ENCODE data around the gene EIF6.

EIF6 gene

GRCh38 chr20:35284992-35285805 is 627 bp upstream of the EIF6 start:
- H3K36me3 Mint-ChIP-seq (ENCODE audit: low read depth): peaks cover 21% of the 10 kb centered on the region
- DNase-seq (ENCODE audit: low spot score): no peak
- no peaks in the 10 kb centered on the region for H3K9me3 Mint-ChIP-seq
- peaks cover 17% of the 10 kb centered on the region for H3K4me1 Mint-ChIP-seq (ENCODE audit: low read depth)
- peak overlapping the region; percentile 89 for H3K4me3 Mint-ChIP-seq
- no peaks in the 10 kb centered on the region for H3K27me3 Mint-ChIP-seq (ENCODE audit: low read depth)
- H3K27ac Mint-ChIP-seq: peak overlapping the region; percentile 96

DNA sequence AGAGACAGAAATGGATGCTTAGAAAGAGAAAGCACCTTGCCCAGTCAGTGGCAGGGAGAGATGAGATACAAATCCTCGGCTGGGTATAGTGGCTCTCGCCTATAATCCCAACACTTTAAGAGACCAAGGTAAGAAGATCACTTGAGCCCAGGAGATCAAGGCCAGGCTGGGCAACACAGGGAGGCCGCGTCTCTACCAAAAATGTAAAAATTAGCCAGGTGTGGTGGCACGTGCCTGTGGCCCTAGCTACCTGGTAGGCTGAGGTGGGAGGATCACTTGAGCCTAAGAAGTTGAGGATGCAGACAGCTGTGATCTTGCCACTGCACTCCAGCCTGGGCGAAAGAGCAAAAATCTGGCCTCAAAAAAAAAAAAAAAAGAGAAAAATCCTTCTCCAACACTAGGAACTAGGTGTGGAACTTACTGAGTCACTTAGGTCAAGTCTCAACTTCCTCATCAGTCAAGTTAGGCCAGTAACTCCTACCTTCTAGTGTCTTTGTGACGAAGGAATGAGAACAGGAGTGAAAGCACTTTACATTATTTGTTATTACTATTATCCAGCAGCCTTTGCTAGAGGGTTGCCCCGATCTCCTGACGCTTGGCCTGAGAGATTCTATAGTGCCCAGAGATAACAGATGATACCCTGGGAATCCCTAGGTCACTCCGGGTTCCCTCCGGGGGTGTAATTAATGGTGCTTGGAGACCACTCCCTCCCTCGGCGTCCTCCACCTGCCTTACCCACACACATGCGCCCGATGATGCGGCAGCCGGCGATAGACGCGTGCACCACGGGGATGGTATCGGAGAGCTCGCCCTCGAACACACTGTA is 918 bp downstream of the EIF6 start:
- Mint-ChIP-seq H3K4me3 (peak overlapping the region; percentile 89), H3K4me1 (ENCODE audit: low read depth) (peaks cover 19% of the 10 kb centered on the region), H3K27ac (peak overlapping the region; percentile 96), H3K9me3 (no peaks in the 10 kb centered on the region), H3K27me3 (ENCODE audit: low read depth) (no peaks in the 10 kb centered on the region), H3K36me3 (ENCODE audit: low read depth) (peaks cover 36% of the 10 kb centered on the region)
- DNase-seq (ENCODE audit: low spot score): no peak

DNA sequence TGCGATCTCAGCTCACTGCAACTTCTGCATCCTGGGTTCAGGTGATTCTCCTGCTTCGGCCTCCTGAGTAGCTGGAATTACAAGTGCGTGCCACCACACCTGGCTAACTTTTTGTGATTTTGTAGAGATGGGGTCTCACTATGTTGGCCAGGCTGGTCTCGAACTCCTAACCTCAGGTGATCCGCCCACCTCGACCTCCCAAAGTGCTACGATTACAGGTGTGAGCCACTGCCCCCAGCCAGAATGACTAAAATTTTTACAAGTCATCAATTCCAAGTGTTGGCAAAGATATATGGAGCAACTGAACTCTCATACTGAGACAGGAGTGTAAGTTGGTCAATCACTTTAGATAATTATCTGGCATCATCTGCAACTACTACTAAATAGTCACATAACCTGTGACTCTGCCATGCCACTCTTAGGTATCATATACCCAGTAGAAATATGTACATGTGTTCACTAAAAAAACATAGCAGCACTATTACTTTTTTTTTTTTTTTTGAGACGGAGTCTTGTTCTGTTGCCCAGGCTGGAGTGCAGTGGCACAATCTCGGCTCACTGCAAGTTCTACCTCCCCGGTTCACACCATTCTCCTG is 3.0 kb downstream of the EIF6 start:
- H3K36me3 Mint-ChIP-seq (ENCODE audit: low read depth): peaks cover 47% of the 10 kb centered on the region
- H3K27ac Mint-ChIP-seq: no peak overlapping the region
- H3K9me3 Mint-ChIP-seq: no peaks in the 10 kb centered on the region
- no peak for DNase-seq (ENCODE audit: low spot score)
- H3K4me3 Mint-ChIP-seq: no peak overlapping the region
- H3K4me1 Mint-ChIP-seq (ENCODE audit: low read depth): peaks cover 24% of the 10 kb centered on the region
- no peaks in the 10 kb centered on the region for H3K27me3 Mint-ChIP-seq (ENCODE audit: low read depth)

DNA sequence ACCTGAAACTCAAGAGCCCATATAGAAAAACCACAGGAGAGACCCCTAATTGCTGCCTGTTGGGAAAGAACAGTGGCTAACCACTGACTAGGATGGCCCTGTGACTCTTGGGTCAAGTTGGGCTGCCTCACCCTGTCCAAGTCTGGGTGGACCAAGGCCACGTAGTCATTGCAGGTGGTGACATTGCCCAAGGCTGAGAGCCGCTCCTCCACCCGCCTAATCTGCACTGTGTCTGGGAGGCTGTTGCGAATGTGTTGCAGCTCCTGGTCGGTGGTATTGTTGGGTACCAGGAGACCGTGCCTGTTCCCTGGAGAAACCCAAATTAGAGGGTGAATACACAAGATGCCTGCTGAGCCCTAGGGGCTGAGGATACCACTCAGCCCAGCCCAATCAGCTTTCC is 4.0 kb downstream of the EIF6 start:
- Mint-ChIP-seq H3K36me3 (ENCODE audit: low read depth) (peaks cover 47% of the 10 kb centered on the region), H3K9me3 (no peaks in the 10 kb centered on the region), H3K27ac (no peak overlapping the region), H3K27me3 (ENCODE audit: low read depth) (no peaks in the 10 kb centered on the region), H3K4me1 (ENCODE audit: low read depth) (peaks cover 24% of the 10 kb centered on the region), H3K4me3 (no peak overlapping the region)
- no peak for DNase-seq (ENCODE audit: low spot score)

DNA sequence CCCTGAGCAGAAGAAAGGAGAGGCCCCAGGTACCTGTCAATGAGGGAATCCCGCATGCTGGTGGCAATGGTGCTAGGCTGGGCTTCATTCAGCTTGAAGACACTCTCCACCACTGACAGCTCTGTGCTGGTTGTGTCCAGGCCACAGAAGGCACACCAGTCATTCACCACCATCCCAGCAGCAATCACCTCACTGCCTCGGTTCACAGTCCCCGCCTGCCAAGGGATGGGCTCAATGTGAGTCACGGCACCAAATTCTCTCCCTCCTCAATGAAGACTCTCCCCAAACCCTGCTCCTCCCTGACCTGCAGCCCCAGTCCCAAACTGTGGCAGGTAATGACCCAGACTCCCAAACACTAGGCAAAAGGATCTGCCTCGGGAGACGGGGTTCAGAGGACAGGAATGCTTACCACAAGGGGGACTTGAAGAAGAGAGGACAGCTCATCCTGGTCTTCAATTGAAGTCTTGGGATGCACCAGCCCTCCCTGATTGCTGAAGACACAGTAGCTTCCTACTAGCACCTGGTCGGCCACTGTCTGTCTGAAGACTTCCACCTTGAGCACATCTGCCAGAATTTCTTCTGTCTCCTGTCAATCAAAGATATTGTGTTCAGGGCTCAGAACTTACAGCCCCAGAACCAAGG is 4.9 kb downstream of the EIF6 start:
- peak overlapping the region; percentile 29 for H3K27ac Mint-ChIP-seq
- no peak for DNase-seq (ENCODE audit: low spot score)
- H3K9me3 Mint-ChIP-seq: no peaks in the 10 kb centered on the region
- H3K36me3 Mint-ChIP-seq (ENCODE audit: low read depth): peaks cover 46% of the 10 kb centered on the region
- H3K4me3 Mint-ChIP-seq: no peak overlapping the region
- no peaks in the 10 kb centered on the region for H3K27me3 Mint-ChIP-seq (ENCODE audit: low read depth)
- peaks cover 19% of the 10 kb centered on the region for H3K4me1 Mint-ChIP-seq (ENCODE audit: low read depth)

- no peak for DNase-seq (ENCODE audit: low spot score)
- Mint-ChIP-seq H3K27me3 (ENCODE audit: low read depth) (no peaks in the 10 kb centered on the region), H3K4me3 (no peak overlapping the region), H3K9me3 (no peaks in the 10 kb centered on the region), H3K27ac (peak overlapping the region; percentile 29), H3K36me3 (ENCODE audit: low read depth) (peaks cover 44% of the 10 kb centered on the region), H3K4me1 (ENCODE audit: low read depth) (peaks cover 19% of the 10 kb centered on the region)
Measured at GRCh38 chr20:35279040-35279439, 5.5 kb downstream of the EIF6 start.

- H3K36me3 Mint-ChIP-seq (ENCODE audit: low read depth): peaks cover 38% of the 10 kb centered on the region
- peak within 1 kb of the TSS; percentile 99 for H3K4me3 Mint-ChIP-seq
- no peaks in the 10 kb centered on the region for H3K9me3 Mint-ChIP-seq
- H3K4me1 Mint-ChIP-seq (ENCODE audit: low read depth): peaks cover 11% of the 10 kb centered on the region
- peak within 1 kb of the TSS; percentile 99 for H3K27ac Mint-ChIP-seq
- peak; percentile 89 for DNase-seq (ENCODE audit: low spot score)
- H3K27me3 Mint-ChIP-seq (ENCODE audit: low read depth): no peaks in the 10 kb centered on the region
Measured at GRCh38 chr20:35277531-35278395, 6.8 kb downstream of the EIF6 start, which contains the start of gene MMP24OS. MMP24OS (minus strand) TSS chr20:35278122; CDS start chr20:35277929, 193 bp downstream.

DNA sequence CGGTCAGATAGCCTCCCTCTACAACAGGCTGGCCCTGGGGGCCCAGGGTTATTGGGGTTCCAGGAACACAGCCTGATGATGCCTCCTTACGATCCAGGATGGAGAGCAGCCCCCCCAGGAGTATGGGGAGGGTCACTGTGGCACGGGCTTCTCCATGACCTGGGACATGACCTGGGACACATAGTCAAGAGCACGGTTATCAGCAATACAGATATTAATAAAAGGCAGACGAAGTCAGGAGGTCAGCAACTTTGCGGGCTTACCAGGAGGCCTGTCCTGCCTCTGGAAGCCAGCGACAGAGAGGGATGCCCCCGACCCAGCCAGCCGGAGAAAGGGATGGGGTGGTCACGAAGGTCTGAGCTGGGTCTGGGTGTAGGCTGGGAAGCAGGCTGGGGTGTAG is 7.4 kb downstream of the EIF6 start:
- no peaks in the 10 kb centered on the region for H3K9me3 Mint-ChIP-seq
- DNase-seq (ENCODE audit: low spot score): no peak
- peaks cover 11% of the 10 kb centered on the region for H3K4me1 Mint-ChIP-seq (ENCODE audit: low read depth)
- peak overlapping the region; percentile 99 for H3K4me3 Mint-ChIP-seq
- peak overlapping the region; percentile 99 for H3K27ac Mint-ChIP-seq
- H3K27me3 Mint-ChIP-seq (ENCODE audit: low read depth): no peaks in the 10 kb centered on the region
- peaks cover 34% of the 10 kb centered on the region for H3K36me3 Mint-ChIP-seq (ENCODE audit: low read depth)

DNA sequence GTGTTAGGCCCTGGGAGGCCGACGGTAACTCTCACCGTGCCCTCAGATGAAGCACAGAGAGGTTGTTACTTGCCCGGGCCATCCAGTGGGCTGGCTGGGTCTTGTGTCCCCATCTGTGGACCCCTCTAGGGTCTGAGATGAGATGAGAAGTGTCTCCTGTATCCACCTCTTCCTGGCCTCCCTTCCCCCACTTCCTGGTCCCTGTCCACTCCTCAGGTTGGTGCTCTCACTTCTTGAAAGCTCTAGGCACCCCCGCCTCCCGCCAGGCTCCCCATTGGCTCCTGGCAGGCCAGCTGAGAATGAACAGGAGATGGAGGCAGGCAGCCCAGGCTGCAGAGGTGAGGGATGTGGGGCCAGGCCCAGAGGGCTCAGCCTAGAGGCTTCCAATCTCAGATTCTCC is 8.2 kb downstream of the EIF6 start:
- H3K27me3 Mint-ChIP-seq (ENCODE audit: low read depth): no peaks in the 10 kb centered on the region
- peak overlapping the region; percentile 99 for H3K27ac Mint-ChIP-seq
- no peaks in the 10 kb centered on the region for H3K9me3 Mint-ChIP-seq
- no peak for DNase-seq (ENCODE audit: low spot score)
- peaks cover 29% of the 10 kb centered on the region for H3K36me3 Mint-ChIP-seq (ENCODE audit: low read depth)
- peaks cover 9% of the 10 kb centered on the region for H3K4me1 Mint-ChIP-seq (ENCODE audit: low read depth)
- peak overlapping the region; percentile 99 for H3K4me3 Mint-ChIP-seq

GRCh38 chr20:35275741-35276251 is 8.8 kb downstream of the EIF6 start:
- peak overlapping the region; percentile 99 for H3K4me3 Mint-ChIP-seq
- H3K27me3 Mint-ChIP-seq (ENCODE audit: low read depth): no peaks in the 10 kb centered on the region
- peaks cover 32% of the 10 kb centered on the region for H3K36me3 Mint-ChIP-seq (ENCODE audit: low read depth)

DNA sequence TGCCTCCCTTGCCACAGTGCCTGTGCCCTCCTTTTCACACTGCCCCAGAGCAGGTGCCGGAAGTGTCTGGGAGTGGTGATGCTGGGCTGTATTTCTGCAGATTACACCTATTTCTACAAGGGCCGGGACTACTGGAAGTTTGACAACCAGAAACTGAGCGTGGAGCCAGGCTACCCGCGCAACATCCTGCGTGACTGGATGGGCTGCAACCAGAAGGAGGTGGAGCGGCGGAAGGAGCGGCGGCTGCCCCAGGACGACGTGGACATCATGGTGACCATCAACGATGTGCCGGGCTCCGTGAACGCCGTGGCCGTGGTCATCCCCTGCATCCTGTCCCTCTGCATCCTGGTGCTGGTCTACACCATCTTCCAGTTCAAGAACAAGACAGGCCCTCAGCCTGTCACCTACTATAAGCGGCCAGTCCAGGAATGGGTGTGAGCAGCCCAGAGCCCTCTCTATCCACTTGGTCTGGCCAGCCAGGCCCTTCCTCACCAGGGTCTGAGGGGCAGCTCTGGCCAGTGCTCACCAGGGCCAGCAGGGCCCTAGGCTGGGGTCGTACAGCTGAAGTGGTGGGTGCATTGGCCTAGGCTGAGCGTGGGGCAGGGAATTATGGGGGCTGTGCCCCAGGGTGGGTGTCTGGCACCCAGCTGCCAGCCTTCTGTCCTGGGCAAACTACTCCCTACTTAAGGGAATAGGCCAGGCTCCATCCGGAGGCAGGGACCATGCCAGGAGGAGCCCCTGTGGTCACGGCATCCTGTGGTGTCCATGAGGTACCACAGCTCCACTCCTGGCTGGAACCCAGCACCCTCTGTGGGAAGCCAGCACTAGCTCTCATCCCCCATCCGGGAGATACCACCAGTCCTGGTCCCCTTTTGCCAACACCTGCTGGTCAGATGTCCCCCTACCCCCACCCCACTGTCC is 10.1 kb downstream of the EIF6 start:
- no peak overlapping the region for H3K27ac Mint-ChIP-seq
- peaks cover 22% of the 10 kb centered on the region for H3K36me3 Mint-ChIP-seq (ENCODE audit: low read depth)
- H3K4me1 Mint-ChIP-seq (ENCODE audit: low read depth): peaks cover 9% of the 10 kb centered on the region
- no peak for DNase-seq (ENCODE audit: low spot score)
- no peaks in the 10 kb centered on the region for H3K9me3 Mint-ChIP-seq
- no peak overlapping the region for H3K4me3 Mint-ChIP-seq
- no peaks in the 10 kb centered on the region for H3K27me3 Mint-ChIP-seq (ENCODE audit: low read depth)

More at GRCh38 chr20:35275741-35276251, 8.8 kb downstream of the EIF6 start:
- peak overlapping the region; percentile 99 for H3K27ac Mint-ChIP-seq
- DNase-seq (ENCODE audit: low spot score): no peak
- peaks cover 9% of the 10 kb centered on the region for H3K4me1 Mint-ChIP-seq (ENCODE audit: low read depth)
- H3K9me3 Mint-ChIP-seq: no peaks in the 10 kb centered on the region
